Stimulated activated CD8-positive, alpha-beta memory T cell treated with anti-CD3 and anti-CD28 coated beads, Interleukin-15, amount 100 ng/mL, for 24 hours (primary cell): Measurements from ENCODE around the gene SMAP1.

Experiments used
- DNase-seq: peaks from one replicate; pipeline ENCODE4 v3.0.0-alpha.2; 2020; ENCODE audit warnings: low read depth

SMAP1 gene

GRCh38 chr6:70901324-70901723 lies 233.6 kb downstream of the SMAP1 start:
- no peak for DNase-seq

GRCh38 chr6:70903665-70904452 lies 236.2 kb downstream of the SMAP1 start:
- no peak for DNase-seq

GRCh38 chr6:70905742-70906141 lies 238.1 kb downstream of the SMAP1 start:
- no peak for DNase-seq
